Thoracic aorta (tissue), 2 donors: ENCODE data around the gene CEMIP2. TPM values are rescaled to one million over a fixed set of nuclear protein-coding genes. Genes with fewer than 3 reads are reported as not detected.

Experiments used
- ATAC-seq: fragments of 150-250 bp; one replicate; pipeline ENCODE4 v1.8.0; 2017; ENCODE audit warnings: low read depth; ENCODE audit not compliant: insufficient number of reproducible peaks, low FRiP score
- DNase-seq: peaks from one replicate; pipeline ENCODE4 v3.0.0-alpha.2; 2020; ENCODE audit warnings: low spot score
- H3K27ac ChIP-seq, 2 donors: fragments of 200-600 bp; sonication (generic); 1 replicate in 1 of 2; 2 replicates in 1 of 2; pipeline ENCODE4 v1.5.1; 2016; ENCODE audit warnings: mild to moderate bottlenecking in 2 of 2, moderate library complexity in 2 of 2
- H3K27me3 ChIP-seq: fragments of 200-600 bp; sonication (generic); replicated peaks from 2 replicates; pipeline ENCODE4 v1.6.0; 2016; ENCODE audit warnings: mild to moderate bottlenecking; ENCODE audit not compliant: insufficient read depth
- H3K36me3 ChIP-seq: fragments of 200-600 bp; sonication (generic); one replicate; pipeline ENCODE4 v1.5.1; 2016
- H3K4me1 ChIP-seq, 2 donors: fragments of 200-600 bp; sonication (generic); 1 replicate in 1 of 2; 2 replicates in 1 of 2; pipeline versions ENCODE4 v1.5.1 to v1.6.0; 2016; ENCODE audit warnings: low read depth in 2 of 2, mild to moderate bottlenecking in 1 of 2; ENCODE audit not compliant: control insufficient read depth in 1 of 2
- H3K4me3 ChIP-seq: fragments of 200-600 bp; sonication (generic); 2 replicates; pipeline ENCODE4 v1.5.1; 2016; ENCODE audit warnings: mild to moderate bottlenecking
- H3K9me3 ChIP-seq: fragments of 200-600 bp; sonication (generic); 2 replicates; pipeline ENCODE4 v1.5.1; 2016
- total RNA-seq, 2 donors: library from RNA; depleted of rRNA; stranded (reverse); fragments of >200 nt; gene quantifications; one replicate each; pipeline versions ENCODE4 v1.1.0 to v1.2.3, GENCODE V29; 2016
- TF ChIP-seq, protein P1 (sequence below): fragments of 200-600 bp; sonication (generic); IDR thresholded peaks from one replicate; pipeline ENCODE4 v1.5.1; 2019; ENCODE audit warnings: antibody characterized with exemption

The CEMIP2 gene
- total RNA-seq, 2 donors from 2014 or later = 69.7 to 218 TPM

GRCh38 chr9:71670121-71670520 lies 98.2 kb downstream of the CEMIP2 start:
- H3K9me3 ChIP-seq = no peaks in the 10 kb centered on the region
- TF ChIP-seq, protein P1, sequence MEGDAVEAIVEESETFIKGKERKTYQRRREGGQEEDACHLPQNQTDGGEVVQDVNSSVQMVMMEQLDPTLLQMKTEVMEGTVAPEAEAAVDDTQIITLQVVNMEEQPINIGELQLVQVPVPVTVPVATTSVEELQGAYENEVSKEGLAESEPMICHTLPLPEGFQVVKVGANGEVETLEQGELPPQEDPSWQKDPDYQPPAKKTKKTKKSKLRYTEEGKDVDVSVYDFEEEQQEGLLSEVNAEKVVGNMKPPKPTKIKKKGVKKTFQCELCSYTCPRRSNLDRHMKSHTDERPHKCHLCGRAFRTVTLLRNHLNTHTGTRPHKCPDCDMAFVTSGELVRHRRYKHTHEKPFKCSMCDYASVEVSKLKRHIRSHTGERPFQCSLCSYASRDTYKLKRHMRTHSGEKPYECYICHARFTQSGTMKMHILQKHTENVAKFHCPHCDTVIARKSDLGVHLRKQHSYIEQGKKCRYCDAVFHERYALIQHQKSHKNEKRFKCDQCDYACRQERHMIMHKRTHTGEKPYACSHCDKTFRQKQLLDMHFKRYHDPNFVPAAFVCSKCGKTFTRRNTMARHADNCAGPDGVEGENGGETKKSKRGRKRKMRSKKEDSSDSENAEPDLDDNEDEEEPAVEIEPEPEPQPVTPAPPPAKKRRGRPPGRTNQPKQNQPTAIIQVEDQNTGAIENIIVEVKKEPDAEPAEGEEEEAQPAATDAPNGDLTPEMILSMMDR = no peak
- no peaks in the 10 kb centered on the region for H3K27me3 ChIP-seq
- H3K4me3 ChIP-seq = no peak overlapping the region
- ATAC-seq (no peak), DNase-seq (no peak)
- no peak overlapping the region for H3K27ac ChIP-seq
- H3K4me1 ChIP-seq = no peaks in the 10 kb centered on the region
- H3K36me3 ChIP-seq = no peaks in the 10 kb centered on the region

DNA sequence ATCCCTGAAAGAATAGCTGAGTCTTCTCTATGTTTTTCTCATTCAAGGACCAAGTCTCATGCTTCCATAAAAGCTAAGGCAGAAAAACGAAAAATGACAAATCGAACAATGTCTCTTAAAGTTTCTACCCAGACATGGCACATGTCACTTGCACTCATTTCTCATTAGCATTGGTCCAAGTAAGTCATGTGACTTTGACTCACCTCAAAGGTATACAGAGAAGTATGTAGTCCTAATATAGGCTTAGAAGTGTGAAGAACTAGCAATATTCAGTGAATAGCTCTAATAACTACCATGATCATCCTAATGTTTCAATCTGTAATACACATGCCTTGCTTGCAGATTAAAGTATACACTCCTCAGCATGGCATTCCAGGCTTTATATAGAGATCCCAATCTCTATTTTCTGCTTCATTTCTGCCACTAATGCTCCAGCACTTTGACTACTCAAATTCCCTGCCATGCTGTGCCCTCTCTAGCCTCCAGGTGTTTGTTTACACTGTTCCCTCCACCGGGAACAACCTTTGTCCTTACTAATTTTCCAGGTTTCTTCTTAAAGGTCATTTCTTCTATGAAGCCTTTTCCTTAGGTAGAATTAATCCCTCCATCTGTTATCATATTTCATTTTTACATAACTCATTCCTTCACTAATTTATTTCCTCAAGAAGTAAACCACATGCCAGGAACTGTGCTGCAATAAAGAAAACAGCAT lies 98.9 kb downstream of the CEMIP2 start:
- ATAC-seq = no peak
- TF ChIP-seq, protein P1 = no peak
- no peaks in the 10 kb centered on the region for H3K4me1 ChIP-seq

GRCh38 chr9:71668717-71669116 lies 99.6 kb downstream of the CEMIP2 start:
- Histone ChIP-seq H3K4me1 (no peaks in the 10 kb centered on the region), H3K9me3 (no peaks in the 10 kb centered on the region), H3K27me3 (no peaks in the 10 kb centered on the region), H3K4me3 (no peak overlapping the region), H3K36me3 (no peaks in the 10 kb centered on the region), H3K27ac (no peak overlapping the region)
- TF ChIP-seq, protein P1 = no peak
- DNase-seq = no peak
- ATAC-seq = no peak

More for the DNA sequence above, 98.9 kb downstream of the CEMIP2 start:
- Histone ChIP-seq H3K27me3 (no peaks in the 10 kb centered on the region), H3K36me3 (no peaks in the 10 kb centered on the region), H3K27ac (no peak overlapping the region), H3K4me3 (no peak overlapping the region), H3K9me3 (no peaks in the 10 kb centered on the region)
- no peak for DNase-seq

DNA sequence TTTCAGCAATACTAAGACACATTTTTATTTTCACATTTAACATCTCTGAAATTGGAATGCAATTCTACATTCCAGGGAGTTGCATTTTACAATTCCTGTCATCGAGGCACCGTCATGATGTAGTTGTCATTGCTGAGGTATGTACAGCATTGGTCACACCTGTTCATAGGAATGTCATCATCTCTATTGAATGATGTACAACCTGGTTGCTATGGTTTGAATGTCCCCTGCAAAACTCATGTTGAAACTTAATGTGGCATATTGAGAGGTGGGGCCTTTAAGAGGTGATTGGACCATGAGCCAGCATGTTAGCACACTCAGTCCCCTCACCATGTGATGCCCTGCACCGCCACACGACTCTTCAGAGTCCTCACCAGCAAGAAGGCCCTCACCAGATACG lies 103.1 kb downstream of the CEMIP2 start:
- H3K27me3 ChIP-seq = no peaks in the 10 kb centered on the region
- DNase-seq (no peak), ATAC-seq (no peak)
- peaks cover 0 to 6% of the 10 kb centered on the region in 2 donors for H3K4me1 ChIP-seq
- H3K27ac ChIP-seq = no peak overlapping the region
- no peak overlapping the region for H3K4me3 ChIP-seq
- TF ChIP-seq, protein P1 = no peak
- no peaks in the 10 kb centered on the region for H3K36me3 ChIP-seq
- H3K9me3 ChIP-seq = no peaks in the 10 kb centered on the region

DNA sequence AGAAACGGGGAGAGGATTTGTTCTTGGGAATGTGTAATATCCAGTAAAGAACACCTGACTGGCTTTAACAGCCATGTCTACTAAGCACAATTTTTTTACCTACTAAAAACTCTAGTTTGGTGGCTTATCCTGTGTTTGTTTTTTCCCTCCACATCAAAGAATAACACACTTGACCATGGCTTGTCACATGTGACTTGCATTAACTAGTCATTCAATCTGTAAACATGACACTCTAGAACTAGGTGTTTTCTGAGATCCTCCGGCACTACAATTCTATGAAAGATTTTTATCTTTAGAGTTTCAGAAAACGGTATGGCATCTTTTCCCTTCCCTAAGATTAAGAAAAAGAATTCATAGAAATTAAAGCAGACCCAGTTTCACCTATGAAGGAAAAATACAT lies 103.7 kb downstream of the CEMIP2 start:
- Histone ChIP-seq H3K27me3 (no peaks in the 10 kb centered on the region), H3K36me3 (no peaks in the 10 kb centered on the region), H3K9me3 (no peaks in the 10 kb centered on the region), H3K4me1 (peaks cover 0 to 6% of the 10 kb centered on the region in 2 donors), H3K4me3 (no peak overlapping the region), H3K27ac (no peak overlapping the region)
- ATAC-seq (no peak), DNase-seq (no peak)
- TF ChIP-seq, protein P1 = no peak
